GM20431 (cell line): ENCODE data around the gene GNPTAB.

Experiments
- in situ Hi-C: fragments of 300-500 bp; cut with MseI, MboI; formaldehyde crosslinking; loops from one replicate; pipeline ENCODE4 v1.15.0; 2020; ENCODE audit warnings: low sequenced_read_pairs; ENCODE audit not compliant: unreplicated experiment

Gene GNPTAB

GRCh38 chr12:101703487-101703886 is 127.3 kb downstream of the GNPTAB start:
- in situ Hi-C loops = no loop called here

- in situ Hi-C loops = no loop called here
Measured at GRCh38 chr12:101700299-101700820, 130.4 kb downstream of the GNPTAB start.

GRCh38 chr12:101698800-101699347 is 131.9 kb downstream of the GNPTAB start:
- in situ Hi-C loops = no loop called here

- in situ Hi-C loops = no loop called here
Measured at GRCh38 chr12:101697930-101698799, 132.6 kb downstream of the GNPTAB start.

GRCh38 chr12:101697197-101697929 is 133.4 kb downstream of the GNPTAB start, which contains the start of gene CHPT1:
CHPT1 (plus strand) TSS chr12:101697640; CDS start chr12:101697862, 222 bp downstream.
- in situ Hi-C loops = no loop called here

GRCh38 chr12:101696251-101697196 is 134.2 kb downstream of the GNPTAB start:
- in situ Hi-C loops = no loop called here

GRCh38 chr12:101695706-101696105 is 135.1 kb downstream of the GNPTAB start:
- in situ Hi-C loops = no loop called here
